GM21423 (cell line): Measurements from ENCODE around the gene PHLPP1.
A peak's percentile ranks its signal among the peaks of the same experiment; 100 is the strongest.
"Not testable (repeated sequence)": the region's sequence is repeated elsewhere in the genome, so short reads cannot be mapped to it uniquely, and the experiment has no call there.

Source experiments
- ATAC-seq: cut with Tn5 transposase; IDR thresholded peaks from one replicate; pipeline ENCODE4 v1.9.1; 2021; ENCODE audit warnings: mild to moderate bottlenecking, moderate library complexity; ENCODE audit not compliant: unreplicated experiment

Gene PHLPP1

DNA sequence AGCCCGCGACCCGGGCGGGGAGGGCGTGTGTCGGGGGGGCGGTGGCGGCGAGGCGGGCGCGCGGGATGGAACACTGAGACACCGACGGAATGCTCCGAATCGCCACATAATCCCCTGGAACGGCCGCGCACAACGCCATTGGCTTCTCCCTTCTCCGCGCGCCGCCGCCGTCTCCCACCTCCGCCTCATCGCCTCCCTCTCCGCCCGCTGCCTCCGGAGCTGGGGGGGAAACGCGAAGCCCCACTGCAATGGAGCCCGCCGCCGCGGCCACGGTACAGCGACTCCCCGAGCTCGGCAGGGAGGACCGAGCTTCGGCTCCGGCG lies at the start of gene PHLPP1:
TSS of gene PHLPP1 (plus strand) at position 106 of the 323 bp plus-strand sequence. CDS start at position 249, 143 bp downstream.
- peak; percentile 19 for ATAC-seq

DNA sequence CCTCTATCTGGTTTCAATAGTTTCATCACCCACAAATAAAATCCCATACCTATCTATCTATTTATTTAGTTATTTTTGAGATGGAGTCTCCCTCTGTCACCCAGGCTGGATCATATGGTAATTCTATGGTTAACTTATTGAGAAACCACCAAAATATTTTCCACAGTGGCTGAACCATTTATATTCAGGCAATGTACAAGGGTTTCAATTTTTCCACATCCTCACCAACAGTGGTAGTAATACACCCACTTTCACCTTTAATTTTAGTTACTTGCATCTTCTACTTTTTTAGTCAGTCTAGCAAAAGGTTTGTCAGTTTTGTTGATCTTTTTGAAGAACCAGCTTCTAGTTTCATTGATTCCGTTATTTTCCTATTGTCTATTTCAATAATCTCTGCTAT lies 46.1 kb upstream of the PHLPP1 start:
- ATAC-seq = no peak

DNA sequence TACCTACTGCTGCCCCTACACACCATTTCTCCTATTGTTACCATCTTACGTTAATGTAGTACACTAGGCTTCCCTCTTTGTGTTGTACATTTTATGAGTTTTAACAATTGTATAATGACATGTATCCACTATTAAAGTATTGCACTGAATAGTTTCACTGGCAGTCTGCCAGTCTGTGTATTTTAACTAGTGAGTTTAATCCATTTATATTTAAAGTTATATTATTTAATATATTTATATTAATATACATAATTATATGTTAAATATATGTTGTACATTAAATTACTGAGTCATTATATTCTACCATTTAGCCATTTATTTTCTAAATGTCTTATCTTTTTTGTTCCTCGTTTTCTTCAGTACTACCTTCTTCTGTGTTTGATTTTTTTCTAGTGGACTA lies 44.8 kb upstream of the PHLPP1 start:
- ATAC-seq = no peak

DNA sequence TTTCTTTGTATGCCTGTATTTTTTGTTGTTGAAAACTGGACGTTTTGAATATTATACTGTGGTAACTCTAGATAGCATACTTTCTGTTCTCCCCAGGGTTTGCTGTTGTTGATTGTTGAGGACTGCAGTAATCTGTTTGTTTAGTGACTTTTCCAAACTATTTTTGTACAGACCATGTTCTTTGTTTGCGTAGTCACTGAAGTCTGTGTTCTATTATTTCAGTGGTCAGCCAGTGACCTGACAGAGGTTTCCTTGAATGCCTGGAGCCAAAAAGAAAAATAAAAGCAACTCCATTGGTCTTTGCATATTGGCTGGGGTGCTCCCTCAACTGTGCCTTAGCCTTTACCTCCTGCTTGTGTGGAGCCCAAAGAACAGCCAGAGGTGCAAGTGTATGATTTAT lies 42.7 kb upstream of the PHLPP1 start:
- no peak for ATAC-seq

DNA sequence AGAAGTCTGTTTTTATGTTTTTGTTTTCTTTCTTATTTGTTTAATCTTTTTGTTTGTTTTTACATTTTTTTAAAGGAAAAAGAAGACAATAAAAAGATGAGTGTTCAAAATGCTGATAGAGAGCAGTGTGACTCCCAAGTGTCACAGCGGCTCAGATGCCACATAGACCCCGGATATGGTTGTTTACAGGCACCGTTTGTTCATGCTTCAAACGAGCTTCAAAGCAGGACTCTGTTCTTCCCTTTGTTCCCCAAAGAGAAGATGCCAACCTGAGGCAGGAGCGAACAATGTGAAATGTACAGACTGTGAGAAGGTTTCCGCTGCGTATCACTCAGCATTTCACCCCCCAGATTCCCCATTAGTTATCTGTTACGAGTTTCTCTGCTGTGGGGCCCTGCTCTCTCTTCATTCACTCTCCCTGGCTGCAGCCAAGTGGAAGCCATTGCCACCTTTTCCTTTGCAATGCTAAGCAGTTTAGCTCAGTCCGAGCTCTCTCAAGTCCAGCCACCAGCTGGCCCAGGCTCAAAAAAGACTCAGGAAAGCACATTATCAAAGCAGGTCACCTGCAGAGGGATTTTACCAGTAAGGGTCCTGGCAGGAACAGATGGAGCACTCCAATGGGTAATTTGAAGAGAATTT lies 36.4 kb upstream of the PHLPP1 start:
- ATAC-seq = no peak

DNA sequence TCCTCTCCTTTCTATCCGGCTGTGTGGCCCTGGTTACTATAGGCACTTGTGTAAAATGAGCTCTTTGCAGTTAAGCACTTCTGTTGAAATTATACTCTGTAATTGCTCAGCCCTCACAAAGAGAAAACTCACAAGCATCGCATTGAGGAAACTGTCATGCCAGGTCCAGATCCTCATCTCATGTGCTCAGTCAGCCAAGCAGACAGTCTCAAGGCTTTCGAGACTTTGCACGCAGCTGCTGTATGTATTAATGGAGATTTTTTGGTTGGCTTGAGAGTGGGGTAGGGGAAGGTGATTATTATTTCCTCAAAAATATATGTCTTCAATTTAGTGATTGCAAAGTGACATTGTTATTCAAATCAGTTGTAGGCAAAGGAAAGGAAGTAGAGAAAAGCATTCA lies 33.0 kb upstream of the PHLPP1 start:
- no peak for ATAC-seq

DNA sequence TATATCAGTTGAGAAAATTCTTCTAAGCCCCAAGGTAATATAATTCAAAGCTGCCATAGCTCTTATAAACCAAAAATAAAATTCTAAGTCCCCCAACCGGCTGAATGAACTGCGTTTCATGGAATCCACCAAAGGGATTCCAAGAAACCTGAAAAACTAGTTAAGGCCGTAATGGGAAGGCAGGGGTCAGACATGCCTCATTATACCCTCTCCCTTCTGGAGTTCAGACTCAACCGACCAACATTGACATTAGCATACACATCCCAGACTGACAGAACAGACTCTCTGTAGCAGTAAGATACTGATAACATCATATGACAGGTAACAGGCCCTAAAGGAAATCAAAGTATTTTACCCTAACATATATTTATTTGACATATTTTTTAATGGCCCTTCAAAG lies 31.4 kb upstream of the PHLPP1 start:
- ATAC-seq = no peak

DNA sequence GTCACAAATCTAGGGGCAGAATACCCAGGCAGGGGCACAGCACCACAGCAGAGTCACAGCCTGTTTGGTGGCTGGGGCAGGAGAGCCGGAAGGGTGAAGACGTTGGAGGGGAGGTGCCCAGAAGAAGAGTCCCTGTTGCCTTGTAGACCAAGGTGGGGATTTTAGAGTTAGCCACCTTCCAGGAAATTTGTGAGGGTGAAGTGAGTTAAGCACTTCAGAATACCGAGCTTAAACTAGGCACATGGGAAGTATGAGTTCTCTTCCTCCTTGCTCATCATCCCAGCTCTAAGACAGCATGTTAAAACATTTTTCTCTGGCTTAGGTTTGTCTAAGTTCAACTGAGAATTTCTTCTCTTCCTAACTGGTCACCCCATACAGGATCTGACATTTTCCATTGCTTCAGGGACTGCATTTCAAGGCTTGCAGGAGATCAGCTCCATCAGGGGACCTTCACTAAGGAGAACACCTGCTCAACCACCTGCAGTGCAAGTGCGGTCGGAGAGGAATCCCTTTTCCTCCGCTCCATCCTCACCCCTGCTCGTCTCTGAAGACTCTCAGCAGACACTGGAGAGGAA lies 26.5 kb upstream of the PHLPP1 start:
- ATAC-seq = no peak

DNA sequence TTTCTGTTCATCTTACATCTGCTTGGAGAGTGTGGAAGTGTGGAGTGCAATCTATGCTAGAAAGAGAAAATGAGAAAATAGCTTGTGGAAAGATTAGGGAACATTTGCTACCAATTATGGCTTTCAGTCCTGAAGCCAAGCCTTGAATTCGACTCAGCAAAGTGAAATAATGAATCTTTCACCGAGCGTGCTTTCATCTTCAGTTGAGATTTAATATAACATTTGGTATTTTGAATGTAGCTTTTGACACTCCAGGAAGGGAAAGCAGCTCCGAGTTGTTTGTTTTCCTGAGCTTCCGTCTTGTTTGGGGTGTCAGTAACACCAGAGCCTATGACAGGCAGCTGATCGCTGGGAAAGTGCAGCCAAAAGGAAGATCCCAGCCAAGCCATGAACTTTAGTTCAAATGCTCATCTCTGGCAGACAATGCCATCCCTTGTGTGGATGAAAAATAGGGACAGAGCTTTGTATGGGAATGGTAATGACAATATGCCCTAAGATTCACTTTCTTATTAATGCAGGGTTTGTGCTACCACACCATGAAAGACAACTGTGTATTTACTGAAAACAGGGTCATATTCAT lies 25.0 kb upstream of the PHLPP1 start:
- no peak for ATAC-seq

DNA sequence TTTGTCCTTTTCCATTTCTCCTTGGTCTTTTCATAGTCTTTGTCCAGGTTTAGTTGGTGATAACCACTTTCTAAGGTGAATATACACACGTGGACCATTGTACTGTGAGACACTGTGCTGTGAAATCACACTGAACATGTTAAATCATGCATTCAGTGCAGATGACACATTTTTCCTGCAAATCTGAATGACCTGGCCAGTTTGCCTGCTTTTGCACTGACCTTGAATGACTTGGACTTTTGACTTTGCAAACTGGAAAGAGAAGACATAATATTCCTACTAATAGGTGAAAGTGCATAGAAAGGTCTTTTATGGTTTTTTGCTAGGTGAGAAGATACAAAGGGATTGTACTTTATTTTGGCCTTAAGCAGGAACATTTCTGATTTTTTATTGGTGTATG lies 21.7 kb upstream of the PHLPP1 start:
- ATAC-seq = no peak

DNA sequence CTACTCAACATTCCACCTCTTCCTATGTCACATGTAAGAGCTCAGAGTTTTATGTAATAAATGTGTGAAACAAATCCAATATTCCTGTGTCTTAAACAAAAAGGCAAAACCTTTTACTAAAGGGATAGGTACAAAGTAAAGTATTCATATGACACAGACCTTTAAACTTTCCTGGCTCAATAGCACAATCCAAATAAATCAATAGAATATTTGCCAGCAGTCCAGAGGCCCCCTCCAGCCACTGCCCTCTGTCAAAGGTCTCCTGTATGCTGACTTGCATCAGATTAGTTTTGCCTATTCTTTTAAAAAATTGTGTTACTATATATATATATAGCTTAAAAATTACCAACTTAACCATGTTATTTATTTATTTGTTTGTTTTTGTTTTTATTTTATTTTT lies 17.7 kb upstream of the PHLPP1 start:
- no peak for ATAC-seq

DNA sequence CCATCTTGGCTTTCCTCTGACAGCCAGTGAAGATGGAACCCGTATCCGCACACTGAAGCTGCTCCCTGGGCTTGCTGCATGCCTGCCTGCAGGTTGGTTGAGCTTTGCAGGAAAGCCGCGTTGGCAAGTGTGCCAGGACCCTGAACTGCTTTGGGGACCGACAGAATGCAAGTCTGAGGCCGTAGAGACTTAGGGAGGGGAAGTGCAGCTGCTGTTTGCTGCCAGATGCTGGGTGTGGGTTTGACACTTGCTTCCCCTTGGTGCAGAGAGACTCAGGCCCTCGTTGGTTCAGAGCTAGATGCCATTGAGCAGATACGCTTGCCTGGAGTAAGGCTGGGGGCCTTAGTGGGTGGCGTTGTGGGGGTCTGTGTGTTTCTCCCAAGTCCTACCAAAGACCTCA lies 13.1 kb upstream of the PHLPP1 start:
- ATAC-seq = no peak

DNA sequence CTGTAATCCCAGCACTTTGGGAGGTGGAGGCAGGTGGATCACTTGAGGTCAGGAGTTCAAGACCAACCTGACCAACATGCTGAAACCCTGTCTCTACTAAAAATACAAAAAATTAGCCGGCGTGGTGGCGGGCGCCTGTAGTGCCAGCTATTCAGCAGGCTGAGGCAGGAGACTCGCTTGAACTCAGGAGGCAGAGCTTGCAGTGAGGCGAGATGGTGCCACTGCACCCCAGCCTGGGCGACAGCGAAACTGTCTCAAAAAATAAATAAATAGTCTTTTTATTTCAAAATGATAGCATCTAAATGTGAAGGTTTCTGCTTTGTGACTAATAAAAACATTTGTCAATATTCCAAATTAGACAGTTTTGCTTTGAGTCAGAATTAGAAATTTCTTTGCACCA lies 8.5 kb upstream of the PHLPP1 start:
- ATAC-seq = not testable (repeated sequence)

DNA sequence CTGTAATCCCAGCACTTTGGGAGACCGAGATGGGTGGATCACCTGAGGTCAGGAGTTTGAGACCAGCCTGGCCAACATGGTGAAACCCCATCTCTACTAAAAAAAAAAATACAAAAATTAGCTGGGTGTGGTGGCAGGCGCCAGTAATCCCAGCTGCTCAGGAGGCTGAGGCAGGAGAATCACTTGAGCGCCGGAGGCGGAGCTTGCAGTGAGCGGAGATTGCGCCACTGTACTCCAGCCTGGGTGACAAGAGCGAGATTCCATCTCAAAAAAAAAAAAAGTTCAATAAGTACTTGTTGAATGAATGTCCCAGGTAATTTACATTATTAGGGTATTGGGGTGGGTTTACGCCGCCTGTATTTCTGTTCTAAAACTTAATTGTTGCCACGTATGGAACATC lies 5.4 kb upstream of the PHLPP1 start:
- ATAC-seq = not testable (repeated sequence)

DNA sequence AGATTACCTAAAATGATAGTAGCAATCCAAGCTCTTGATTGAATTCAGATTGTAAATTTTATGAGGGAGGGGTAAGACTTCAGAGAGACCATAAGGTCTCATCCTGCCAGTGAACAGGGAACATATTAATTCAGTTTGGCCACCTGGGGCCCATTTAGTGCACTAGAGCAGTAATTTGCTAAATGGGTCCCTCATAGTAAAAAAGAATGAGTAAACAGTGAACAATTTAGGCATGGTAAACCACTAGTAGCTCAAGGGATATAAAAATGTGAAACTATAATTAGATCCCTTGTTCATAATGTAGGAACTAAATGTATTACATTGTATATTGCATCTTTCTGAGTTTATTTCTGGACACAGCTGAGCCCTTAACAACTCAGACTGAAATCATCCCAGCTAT lies 4.9 kb upstream of the PHLPP1 start:
- ATAC-seq = no peak

DNA sequence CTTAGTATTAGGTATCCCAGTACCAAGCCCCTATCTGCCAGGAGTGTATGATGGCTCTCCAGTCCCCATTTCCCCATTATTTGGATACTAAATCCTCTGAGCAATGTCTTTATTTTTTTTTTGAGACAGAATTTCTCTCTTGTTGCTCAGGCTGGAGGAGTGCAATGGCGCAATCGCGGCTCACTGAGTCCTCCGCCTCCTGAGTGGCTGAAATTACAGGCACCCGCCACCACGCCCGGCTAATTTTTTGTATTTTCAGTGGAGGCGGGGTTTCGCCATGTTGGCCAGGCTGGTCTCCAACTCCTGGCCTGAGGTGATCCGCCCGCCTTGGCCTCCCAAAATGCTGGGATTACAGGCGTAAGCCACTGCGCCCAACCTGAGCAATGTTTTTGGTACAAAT lies 3.6 kb upstream of the PHLPP1 start:
- ATAC-seq = no peak

DNA sequence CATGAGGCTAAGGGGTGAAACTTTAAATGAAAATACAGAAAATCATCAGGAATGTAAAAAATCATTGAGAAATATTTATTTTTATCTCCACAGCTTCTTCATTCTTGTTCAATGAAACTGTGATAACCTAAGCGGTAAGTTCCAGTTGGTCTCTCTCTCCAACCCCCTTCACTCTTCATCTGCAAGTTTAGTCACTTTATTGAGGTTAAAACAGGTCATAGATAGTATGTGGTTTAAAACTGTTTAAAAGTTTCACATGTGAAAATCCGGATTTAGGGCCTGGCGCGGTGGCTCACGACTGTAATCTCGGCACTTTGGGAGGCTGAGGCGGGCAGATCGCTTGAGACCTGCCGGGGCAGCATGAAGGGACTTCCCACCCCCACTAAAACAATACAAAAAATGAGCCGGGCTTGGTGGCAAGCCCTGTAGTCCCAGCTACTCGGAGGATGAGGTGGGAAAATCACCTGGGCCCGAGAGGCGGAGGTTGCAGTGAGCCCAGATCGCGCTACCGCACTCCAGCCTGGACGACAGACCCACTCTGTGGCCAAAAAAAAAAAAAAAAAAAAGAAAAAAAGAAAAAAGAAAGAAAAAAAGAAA lies 1.6 kb upstream of the PHLPP1 start:
- no peak for ATAC-seq

DNA sequence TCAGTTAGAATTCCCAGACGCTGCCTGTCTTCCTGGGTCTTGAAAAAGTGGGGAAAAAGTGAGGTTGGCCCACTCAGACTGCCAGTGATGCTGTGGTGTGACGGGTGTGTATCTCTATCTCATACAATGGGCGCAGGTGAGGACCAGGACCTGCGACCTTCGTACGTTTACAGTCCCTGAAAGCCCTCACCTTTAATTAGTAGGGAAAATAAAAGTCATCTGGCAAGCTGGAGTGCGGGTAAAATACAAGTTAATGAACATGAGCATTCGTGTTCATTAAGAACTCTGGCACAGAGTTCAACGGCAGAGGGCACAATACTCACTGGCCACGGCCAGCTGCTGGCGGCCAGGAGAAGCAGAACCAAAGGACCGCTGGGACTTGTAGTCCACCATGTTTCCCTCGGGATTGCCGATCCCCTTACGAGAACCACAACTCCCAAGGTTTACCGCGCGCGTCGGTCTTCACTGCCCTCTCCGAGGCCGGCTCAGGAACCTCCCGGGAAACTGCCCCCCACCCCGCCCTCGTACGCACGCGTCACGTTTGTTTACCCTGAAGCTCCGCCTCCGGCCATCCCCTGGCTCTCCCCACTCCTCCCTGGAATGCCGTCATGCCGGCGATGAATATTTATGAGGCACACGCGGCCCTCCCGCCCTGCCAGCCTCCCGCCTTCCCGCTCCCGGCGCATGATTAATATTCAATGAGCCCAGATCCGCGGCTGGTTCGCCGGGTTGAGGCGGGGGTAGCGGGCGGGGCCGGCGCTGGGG lies 488 bp upstream of the PHLPP1 start:
- ATAC-seq = peak; percentile 68

DNA sequence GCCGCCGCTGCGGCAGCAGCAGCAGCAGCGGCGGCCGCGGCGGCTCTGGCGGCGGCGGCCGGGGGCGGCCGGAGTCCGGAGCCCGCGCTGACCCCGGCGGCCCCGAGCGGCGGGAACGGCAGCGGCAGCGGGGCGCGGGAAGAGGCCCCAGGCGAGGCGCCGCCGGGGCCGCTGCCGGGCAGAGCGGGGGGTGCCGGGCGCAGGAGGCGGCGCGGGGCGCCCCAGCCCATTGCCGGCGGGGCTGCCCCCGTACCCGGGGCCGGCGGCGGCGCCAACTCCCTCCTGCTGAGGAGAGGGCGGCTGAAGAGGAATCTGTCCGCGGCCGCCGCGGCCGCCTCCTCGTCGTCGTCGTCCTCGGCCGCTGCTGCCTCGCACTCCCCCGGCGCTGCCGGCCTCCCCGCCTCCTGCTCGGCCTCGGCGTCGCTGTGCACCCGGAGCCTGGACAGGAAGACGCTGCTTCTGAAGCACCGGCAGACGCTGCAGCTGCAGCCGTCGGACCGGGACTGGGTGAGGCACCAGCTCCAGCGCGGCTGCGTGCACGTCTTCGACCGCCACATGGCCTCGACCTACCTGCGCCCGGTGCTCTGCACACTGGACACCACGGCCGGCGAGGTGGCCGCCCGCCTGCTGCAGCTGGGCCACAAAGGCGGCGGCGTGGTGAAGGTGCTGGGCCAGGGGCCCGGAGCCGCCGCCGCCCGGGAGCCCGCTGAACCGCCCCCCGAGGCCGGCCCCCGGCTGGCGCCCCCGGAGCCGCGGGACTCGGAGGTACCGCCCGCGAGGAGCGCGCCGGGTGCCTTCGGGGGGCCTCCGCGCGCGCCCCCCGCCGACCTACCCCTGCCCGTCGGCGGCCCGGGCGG lies 646 bp downstream of the PHLPP1 start:
- peak; percentile 26 for ATAC-seq

DNA sequence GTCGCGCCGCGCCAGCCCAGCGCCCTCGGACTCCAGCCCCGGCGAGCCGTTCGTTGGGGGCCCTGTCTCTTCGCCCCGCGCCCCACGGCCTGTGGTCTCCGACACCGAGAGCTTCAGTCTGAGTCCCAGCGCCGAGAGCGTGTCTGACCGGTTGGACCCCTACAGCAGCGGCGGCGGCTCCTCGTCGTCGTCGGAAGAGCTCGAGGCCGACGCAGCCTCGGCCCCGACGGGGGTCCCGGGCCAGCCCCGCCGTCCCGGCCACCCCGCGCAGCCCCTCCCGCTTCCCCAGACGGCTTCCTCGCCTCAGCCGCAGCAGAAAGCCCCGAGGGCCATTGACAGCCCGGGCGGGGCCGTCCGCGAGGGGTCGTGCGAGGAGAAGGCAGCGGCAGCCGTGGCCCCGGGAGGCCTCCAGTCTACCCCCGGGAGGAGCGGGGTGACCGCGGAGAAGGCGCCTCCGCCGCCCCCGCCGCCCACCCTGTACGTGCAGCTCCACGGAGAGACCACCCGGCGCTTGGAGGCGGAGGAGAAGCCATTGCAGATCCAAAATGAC lies 1.4 kb downstream of the PHLPP1 start:
- ATAC-seq = peak; percentile 17
